Body of pancreas (tissue), 4 donors: ENCODE data around the gene RCAN2. TPM values are rescaled to one million over a fixed set of nuclear protein-coding genes. Genes with fewer than 3 reads are reported as not detected.

ENCODE experiments used
- ATAC-seq: fragments of 150-250 bp; one replicate; pipeline ENCODE4 v1.9.1; 2016
- DNase-seq, 4 donors: peaks; one replicate each; pipeline ENCODE4 v3.0.0-alpha.2; 2019
- H3K27ac ChIP-seq, 4 donors: fragments of 200-600 bp; sonication (generic); 1 replicate in 3 of 4; 2 replicates in 1 of 4; pipeline versions ENCODE4 v1.5.1 to v1.6.1; 2016 to 2019; ENCODE audit warnings: mild to moderate bottlenecking in 1 of 4, mixed read lengths in 1 of 4, moderate library complexity in 1 of 4
- H3K27me3 ChIP-seq, 2 donors: fragments of 200-600 bp; sonication (generic); one replicate each; pipeline ENCODE4 v1.6.0; 2016; ENCODE audit warnings: mild to moderate bottlenecking in 1 of 2
- H3K36me3 ChIP-seq, 2 donors: fragments of 200-600 bp; sonication (generic); replicated peaks in 1 of 2; 2 replicates each; pipeline ENCODE4 v1.5.1; 2016; ENCODE audit warnings: low read depth in 2 of 2; ENCODE audit not compliant: insufficient read depth in 1 of 2
- H3K4me1 ChIP-seq: fragments of 200-600 bp; sonication (generic); one replicate; pipeline ENCODE4 v1.6.0; 2016
- H3K4me3 ChIP-seq, 2 donors: fragments of 200-600 bp; sonication (generic); 1 replicate in 1 of 2; 2 replicates in 1 of 2; pipeline ENCODE4 v1.5.1; 2016 to 2019
- H3K9me3 ChIP-seq, 3 donors: fragments of 200-600 bp; sonication (generic); 1 replicate in 2 of 3; 2 replicates in 1 of 3; pipeline ENCODE4 v1.5.1; 2016
- POLR2A ChIP-seq, 3 donors: fragments of 450-650 bp; IDR thresholded peaks; one replicate each; pipeline ENCODE4 v1.6.1; 2016; ENCODE audit warnings: antibody characterized with exemption in 3 of 3, mild to moderate bottlenecking in 2 of 3
- WGBS, 2 donors: methylation state at CpG; one replicate each; pipeline ENCODE4 v1.1.5; 2017; 5-methylcytosine and 5-hydroxymethylcytosine counted together
- intact Hi-C: fragments of 100-400 bp; cut with DNase I; formaldehyde crosslinking; loops from one replicate; pipeline ENCODE4 v1.15.1; 2023
- total RNA-seq, 2 donors: library from RNA; depleted of rRNA; stranded (reverse); fragments of >200 nt; gene quantifications; one replicate each; pipeline ENCODE4 v1.1.0, GENCODE V29; 2016
- TF ChIP-seq, protein P1 (sequence below), 7 experiments: fragments of 450-650 bp in 4 of 7; fragments of 200-600 bp in 3 of 7; sonication (generic) in 3 of 7; IDR thresholded peaks; one replicate each; pipeline ENCODE4 v1.5.1; 2016 to 2019; ENCODE audit warnings: antibody characterized with exemption in 7 of 7

The RCAN2 gene
- total RNA-seq, 2 donors from 2014 or later = 5.3 to 6.5 TPM

DNA sequence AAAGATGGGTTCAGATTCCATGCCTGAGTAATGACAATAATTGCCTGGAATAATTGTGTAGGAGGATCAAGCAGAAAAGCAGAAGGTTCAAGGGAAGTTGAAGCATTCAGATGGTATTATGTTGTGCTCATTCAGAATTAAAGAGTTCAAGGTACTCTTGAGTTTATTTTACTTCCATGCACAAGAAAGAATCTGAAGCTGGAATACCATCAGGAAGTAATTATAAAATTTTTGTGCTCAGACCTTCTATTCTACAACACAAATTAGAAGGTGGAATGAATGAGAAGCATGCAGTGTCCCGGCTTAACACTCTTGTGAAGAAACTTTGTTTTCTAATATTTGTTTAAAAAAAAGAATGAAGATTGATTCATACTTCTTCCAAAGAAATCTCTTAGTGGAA, 181.1 kb downstream of the RCAN2 start:
- ATAC-seq (no peak), DNase-seq (no peak)
- H3K4me1 ChIP-seq = no peaks in the 10 kb centered on the region
- no peaks in the 10 kb centered on the region for H3K27me3 ChIP-seq
- intact Hi-C loops = no loop called here
- H3K9me3 ChIP-seq = no peaks in the 10 kb centered on the region
- H3K4me3 ChIP-seq = no peak overlapping the region
- TF ChIP-seq, protein P1, sequence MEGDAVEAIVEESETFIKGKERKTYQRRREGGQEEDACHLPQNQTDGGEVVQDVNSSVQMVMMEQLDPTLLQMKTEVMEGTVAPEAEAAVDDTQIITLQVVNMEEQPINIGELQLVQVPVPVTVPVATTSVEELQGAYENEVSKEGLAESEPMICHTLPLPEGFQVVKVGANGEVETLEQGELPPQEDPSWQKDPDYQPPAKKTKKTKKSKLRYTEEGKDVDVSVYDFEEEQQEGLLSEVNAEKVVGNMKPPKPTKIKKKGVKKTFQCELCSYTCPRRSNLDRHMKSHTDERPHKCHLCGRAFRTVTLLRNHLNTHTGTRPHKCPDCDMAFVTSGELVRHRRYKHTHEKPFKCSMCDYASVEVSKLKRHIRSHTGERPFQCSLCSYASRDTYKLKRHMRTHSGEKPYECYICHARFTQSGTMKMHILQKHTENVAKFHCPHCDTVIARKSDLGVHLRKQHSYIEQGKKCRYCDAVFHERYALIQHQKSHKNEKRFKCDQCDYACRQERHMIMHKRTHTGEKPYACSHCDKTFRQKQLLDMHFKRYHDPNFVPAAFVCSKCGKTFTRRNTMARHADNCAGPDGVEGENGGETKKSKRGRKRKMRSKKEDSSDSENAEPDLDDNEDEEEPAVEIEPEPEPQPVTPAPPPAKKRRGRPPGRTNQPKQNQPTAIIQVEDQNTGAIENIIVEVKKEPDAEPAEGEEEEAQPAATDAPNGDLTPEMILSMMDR (IDR thresholded peaks at IDR 0.05) = no peak
- no peak for TF ChIP-seq POLR2A (IDR thresholded peaks at IDR 0.05)
- H3K27ac ChIP-seq = no peak overlapping the region
- 67 to 82% methylated on average over 1 of the region's 1 CpG for WGBS, 2 donors
- H3K36me3 ChIP-seq = no peaks in the 10 kb centered on the region

DNA sequence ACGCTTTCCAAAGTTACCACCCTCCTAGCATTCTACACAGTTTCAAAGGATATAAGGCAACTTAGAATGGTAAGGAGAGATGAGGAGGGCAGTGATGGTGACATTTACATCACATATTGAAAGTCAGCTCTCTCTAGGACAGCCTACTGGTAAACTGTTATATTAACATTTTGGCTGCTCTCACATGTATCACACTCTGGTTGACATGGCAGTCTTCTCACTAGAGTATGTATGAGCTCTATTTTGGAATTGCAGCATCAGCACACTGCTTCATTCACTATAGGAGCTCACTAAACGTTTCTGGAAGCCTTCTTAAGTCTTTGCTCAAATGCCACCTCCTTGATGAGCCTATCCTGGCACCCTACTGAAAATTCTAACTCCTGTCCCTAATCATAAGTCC, 184.8 kb downstream of the RCAN2 start:
- WGBS, 2 donors = 60 to 63% methylated on average over 2 of the region's 2 CpGs
- Histone ChIP-seq H3K27me3 (no peaks in the 10 kb centered on the region), H3K4me3 (no peak overlapping the region), H3K27ac (no peak overlapping the region), H3K9me3 (no peaks in the 10 kb centered on the region), H3K4me1 (no peaks in the 10 kb centered on the region), H3K36me3 (no peaks in the 10 kb centered on the region)
- intact Hi-C loops = no loop called here
- no peak for DNase-seq
- ATAC-seq = no peak
- TF ChIP-seq, protein P1 (IDR thresholded peaks at IDR 0.05) = no peak
- TF ChIP-seq POLR2A (IDR thresholded peaks at IDR 0.05) = no peak

DNA sequence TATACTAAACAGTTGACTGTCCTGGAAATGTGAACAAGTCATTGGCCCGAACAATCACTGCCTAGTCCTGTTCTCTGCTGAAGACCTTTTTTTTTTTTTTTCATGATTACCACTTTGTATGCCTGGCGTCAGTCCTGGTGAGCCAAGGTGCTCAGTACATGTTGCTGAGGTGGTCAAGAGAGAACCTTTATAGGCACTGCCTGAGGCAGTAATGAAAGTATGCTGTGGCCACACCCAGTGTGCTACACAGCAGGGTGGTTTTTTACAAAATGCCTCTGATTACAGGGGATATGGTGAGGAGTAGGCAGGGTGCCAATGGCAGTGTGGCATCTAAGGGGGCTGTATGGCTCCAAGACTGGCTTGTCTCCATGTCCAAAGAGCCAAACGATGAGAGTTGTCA, 185.4 kb downstream of the RCAN2 start:
- no peaks in the 10 kb centered on the region for H3K4me1 ChIP-seq
- intact Hi-C loops = no loop called here
- no peaks in the 10 kb centered on the region for H3K9me3 ChIP-seq
- H3K36me3 ChIP-seq = no peaks in the 10 kb centered on the region
- DNase-seq = no peak
- WGBS, 2 donors = 91 to 96% methylated on average over 3 of the region's 3 CpGs
- no peak for ATAC-seq
- H3K27ac ChIP-seq = no peak overlapping the region
- H3K27me3 ChIP-seq = no peaks in the 10 kb centered on the region
- TF ChIP-seq, protein P1 (IDR thresholded peaks at IDR 0.05) = no peak
- no peak for TF ChIP-seq POLR2A (IDR thresholded peaks at IDR 0.05)
- no peak overlapping the region for H3K4me3 ChIP-seq

DNA sequence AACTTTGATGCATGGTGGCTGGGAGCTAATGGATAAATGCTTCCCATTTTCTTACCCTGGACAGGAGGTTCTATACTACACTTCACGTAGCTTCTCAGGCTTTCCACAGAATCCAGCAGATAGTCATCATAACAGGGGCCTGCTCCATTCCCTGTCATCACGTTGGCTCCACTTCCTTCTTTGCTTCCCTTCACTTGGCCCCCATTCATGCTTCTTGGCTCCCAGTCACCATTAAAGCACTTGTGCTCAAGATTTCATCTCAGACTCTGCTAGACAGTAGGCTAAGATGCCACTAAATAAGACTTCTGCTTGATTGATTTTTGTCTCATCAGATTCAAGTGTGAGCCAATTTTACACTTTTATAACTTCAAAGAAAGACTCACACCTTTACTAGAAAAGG, 186.0 kb downstream of the RCAN2 start:
- TF ChIP-seq, protein P1 (IDR thresholded peaks at IDR 0.05) = no peak
- TF ChIP-seq POLR2A (IDR thresholded peaks at IDR 0.05) = no peak
- intact Hi-C loops = no loop called here

DNA sequence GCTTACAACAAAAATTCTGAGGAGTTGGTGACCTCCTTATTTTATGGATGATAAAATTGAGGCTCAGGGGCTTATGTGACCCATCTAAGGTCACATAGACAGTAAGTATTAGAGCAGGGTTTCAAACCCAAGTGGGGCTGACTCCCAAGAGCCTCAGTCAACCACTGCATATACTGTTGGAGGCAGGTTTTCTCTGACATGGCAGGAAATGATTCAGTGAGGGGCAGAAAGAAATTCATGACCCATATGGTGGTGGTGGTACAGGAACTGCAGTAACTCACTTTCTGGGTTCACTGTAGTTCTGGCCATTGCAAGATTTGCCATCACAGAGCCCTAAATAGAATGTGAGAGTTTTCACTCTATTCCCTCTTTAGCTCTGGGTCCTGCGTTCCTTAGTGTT, 188.4 kb downstream of the RCAN2 start:
- TF ChIP-seq, protein P1 (IDR thresholded peaks at IDR 0.05) = no peak
- no peak for TF ChIP-seq POLR2A (IDR thresholded peaks at IDR 0.05)
- no peak for ATAC-seq
- 95 to 100% methylated on average over 1 of the region's 1 CpG for WGBS, 2 donors
- no peaks in the 10 kb centered on the region for H3K36me3 ChIP-seq
- H3K9me3 ChIP-seq = no peaks in the 10 kb centered on the region
- no peak overlapping the region for H3K27ac ChIP-seq
- no peaks in the 10 kb centered on the region for H3K27me3 ChIP-seq
- no peaks in the 10 kb centered on the region for H3K4me1 ChIP-seq
- intact Hi-C loops = no loop called here
- H3K4me3 ChIP-seq = no peak overlapping the region
- no peak for DNase-seq

More for the DNA sequence above, 186.0 kb downstream of the RCAN2 start:
- H3K4me3 ChIP-seq = no peak overlapping the region
- H3K27me3 ChIP-seq = no peaks in the 10 kb centered on the region
- H3K9me3 ChIP-seq = no peaks in the 10 kb centered on the region
- no peak for ATAC-seq
- no peaks in the 10 kb centered on the region for H3K4me1 ChIP-seq
- H3K27ac ChIP-seq = no peak overlapping the region
- WGBS, 2 donors = 88 to 89% methylated on average over 2 of the region's 2 CpGs
- no peaks in the 10 kb centered on the region for H3K36me3 ChIP-seq
- no peak for DNase-seq
